ENCODE measurements around the gene CAB39L. TPM values are rescaled to one million over a fixed set of nuclear protein-coding genes. Genes with fewer than 3 reads are reported as not detected.
"Not testable (repeated sequence)": the region's sequence is repeated elsewhere in the genome, so short reads cannot be mapped to it uniquely, and the experiment has no call there.

CAB39L gene
- total RNA-seq, 1 donor from 2014 or later: 19.3 TPM

DNA sequence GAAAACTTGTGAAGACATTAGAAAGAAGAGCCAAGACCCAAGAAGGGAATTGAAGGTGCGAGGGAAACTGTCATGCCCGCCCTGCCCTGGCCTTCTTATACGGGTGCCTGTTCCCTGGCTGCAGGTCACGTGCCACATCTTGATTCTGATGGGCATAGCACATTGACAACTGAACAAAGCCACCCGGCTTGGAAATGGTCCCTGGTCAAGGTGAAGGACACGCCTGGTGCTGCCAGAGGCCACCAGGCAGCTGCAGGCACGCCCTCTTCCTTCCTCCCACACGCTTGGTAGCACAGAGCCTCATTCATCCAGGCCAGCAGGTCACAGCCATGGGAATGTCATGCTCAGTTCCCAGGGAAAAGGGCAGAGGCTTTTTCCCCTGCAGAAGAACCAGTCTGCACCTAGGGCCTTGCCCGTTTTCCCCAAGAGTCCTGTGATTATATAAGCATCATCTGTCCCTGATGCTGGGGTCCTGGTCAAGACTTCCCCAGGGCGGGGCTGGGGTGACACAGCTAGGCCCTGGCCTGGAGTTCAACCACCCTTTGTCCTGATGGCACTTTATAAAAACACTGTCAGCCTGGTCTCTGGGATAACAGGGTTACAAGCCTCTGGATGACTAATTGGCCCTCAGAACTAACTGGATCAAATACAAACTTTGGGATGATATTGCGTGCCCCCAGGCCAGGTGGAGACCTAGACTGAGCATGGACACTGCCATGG is 140.2 kb downstream of the CAB39L start:
- ATAC-seq (ENCODE audit: poor library complexity) (peak; percentile 18), DNase-seq (no peak)
- intact Hi-C loops (cut with DNase I): no loop called here

DNA sequence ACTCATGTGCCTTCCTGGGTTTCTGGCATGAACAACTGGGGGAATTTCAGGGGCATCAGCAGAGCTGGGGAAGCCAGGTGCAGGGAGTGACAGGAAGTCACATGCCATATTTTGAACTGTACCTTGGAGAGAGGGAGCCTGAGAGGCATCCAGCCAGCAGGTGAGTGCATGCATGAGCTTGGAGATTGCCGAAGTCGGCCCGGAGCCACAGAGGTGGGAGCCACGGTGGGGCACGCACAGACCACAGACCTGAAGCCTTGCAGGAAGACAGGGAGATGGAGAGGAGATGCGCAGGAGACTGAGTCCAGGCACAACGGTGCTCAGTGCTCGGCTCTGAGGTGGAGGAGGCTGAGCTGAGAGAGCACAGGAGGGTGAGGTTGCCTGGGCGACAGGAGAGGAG is 141.0 kb downstream of the CAB39L start:
- ATAC-seq (ENCODE audit: poor library complexity) (no peak), DNase-seq (no peak)
- intact Hi-C loops (cut with DNase I): no loop called here

DNA sequence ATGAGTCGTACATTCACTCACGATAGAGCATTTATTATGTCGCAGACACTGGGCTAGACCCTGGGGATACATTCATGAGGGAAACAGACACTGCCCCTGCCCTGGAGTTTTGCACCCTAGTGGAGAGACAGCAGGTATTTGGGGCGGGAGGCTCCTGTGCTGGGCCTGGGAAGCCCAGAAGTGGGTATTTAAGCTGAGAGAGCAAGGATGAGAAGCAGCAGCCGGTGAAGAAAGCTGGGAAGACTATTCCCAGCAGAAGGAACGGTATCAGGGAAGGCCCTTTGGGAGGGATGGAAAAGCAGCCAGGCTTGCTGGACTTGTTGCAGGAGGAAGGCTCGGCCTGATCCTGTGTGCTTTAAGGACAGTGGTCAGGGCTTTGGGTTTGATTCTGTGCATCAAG is 141.6 kb downstream of the CAB39L start:
- ATAC-seq (ENCODE audit: poor library complexity) (no peak), DNase-seq (no peak)
- intact Hi-C loops (cut with DNase I): no loop called here

GRCh38 chr13:49300739-49301589 is 142.9 kb downstream of the CAB39L start:
- intact Hi-C loops (cut with DNase I): loop anchor here (2.0 kb wide), 1 partner anchor 306 kb away; no protein-coding TSS in a partner anchor
- DNase-seq: peak; percentile 60
- ATAC-seq (ENCODE audit: poor library complexity): peak; percentile 77

- intact Hi-C loops (cut with DNase I): loop anchor here (2.0 kb wide), 1 partner anchor 307 kb away; no protein-coding TSS in a partner anchor
- DNase-seq (no peak), ATAC-seq (ENCODE audit: poor library complexity) (no peak)
Measured at GRCh38 chr13:49300276-49300675, 143.6 kb downstream of the CAB39L start.

DNA sequence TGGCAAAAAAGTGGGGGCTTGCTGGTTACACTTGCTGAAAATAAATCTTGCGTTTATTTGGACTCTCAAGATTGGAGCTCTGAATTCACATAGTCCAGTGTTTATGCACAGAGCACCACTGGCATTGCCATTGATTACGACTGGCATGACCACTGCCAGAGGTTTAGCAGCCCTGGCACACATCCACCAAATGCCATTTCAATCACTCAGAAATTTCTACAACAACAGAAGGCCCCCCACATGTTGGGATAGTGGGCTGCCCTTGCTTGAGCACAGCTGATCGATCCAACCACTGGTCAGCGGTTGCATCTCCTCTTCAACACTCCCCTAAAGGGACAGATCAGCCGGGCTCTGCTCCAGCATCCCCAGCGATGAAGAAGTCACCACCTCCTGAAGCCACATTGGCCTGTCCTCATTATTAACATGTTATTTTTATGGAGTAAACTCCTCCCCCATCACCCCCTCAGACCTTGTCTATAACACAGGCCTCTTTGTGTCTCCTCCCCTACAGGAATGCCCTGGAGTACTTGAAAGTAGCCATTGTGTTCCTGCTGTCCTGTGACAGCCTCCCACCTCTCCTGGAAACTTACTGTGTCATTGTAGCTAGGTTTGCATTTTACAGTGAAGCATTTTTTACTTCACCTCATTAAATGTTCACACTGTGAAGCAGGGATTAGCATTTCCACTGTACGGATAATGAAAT is 144.8 kb downstream of the CAB39L start:
- intact Hi-C loops (cut with DNase I): no loop called here
- DNase-seq (no peak), ATAC-seq (ENCODE audit: poor library complexity) (no peak)

GRCh38 chr13:49298416-49298815 is 145.4 kb downstream of the CAB39L start:
- DNase-seq (no peak), ATAC-seq (ENCODE audit: poor library complexity) (no peak)
- intact Hi-C loops (cut with DNase I): no loop called here

DNA sequence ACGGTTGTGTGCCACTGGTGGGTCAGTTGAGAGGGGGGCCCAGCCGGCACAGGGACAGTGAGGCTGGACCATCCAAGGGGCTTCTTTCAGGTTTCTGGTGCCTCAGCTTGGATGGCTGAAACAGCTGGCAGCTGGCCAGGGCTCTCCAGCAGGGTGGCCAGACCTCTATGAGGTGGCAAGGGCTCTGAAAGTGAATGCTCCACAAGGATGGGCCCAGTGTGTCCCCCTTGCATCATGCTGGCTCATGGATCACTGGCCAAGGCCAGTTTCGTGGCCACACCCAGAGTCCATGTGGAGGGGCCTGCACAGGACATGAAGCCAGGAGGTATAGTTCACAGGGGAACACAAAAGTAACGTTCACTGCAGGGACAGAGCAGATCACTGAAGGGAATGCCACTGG is 146.5 kb downstream of the CAB39L start:
- intact Hi-C loops (cut with DNase I): no loop called here
- peak; percentile 41 for DNase-seq
- no peak for ATAC-seq (ENCODE audit: poor library complexity)

- ATAC-seq (ENCODE audit: poor library complexity) (no peak), DNase-seq (no peak)
- intact Hi-C loops (cut with DNase I): no loop called here
Measured at GRCh38 chr13:49296659-49297058, 147.2 kb downstream of the CAB39L start.

GRCh38 chr13:49295244-49295643 is 148.6 kb downstream of the CAB39L start:
- no peak for DNase-seq
- no peak for ATAC-seq (ENCODE audit: poor library complexity)

GRCh38 chr13:49294723-49295122 is 149.1 kb downstream of the CAB39L start:
- intact Hi-C loops (cut with DNase I); ATAC-seq (ENCODE audit: poor library complexity); DNase-seq: not testable (repeated sequence)

More at GRCh38 chr13:49295244-49295643, 148.6 kb downstream of the CAB39L start:
- intact Hi-C loops (cut with DNase I): no loop called here

DNA sequence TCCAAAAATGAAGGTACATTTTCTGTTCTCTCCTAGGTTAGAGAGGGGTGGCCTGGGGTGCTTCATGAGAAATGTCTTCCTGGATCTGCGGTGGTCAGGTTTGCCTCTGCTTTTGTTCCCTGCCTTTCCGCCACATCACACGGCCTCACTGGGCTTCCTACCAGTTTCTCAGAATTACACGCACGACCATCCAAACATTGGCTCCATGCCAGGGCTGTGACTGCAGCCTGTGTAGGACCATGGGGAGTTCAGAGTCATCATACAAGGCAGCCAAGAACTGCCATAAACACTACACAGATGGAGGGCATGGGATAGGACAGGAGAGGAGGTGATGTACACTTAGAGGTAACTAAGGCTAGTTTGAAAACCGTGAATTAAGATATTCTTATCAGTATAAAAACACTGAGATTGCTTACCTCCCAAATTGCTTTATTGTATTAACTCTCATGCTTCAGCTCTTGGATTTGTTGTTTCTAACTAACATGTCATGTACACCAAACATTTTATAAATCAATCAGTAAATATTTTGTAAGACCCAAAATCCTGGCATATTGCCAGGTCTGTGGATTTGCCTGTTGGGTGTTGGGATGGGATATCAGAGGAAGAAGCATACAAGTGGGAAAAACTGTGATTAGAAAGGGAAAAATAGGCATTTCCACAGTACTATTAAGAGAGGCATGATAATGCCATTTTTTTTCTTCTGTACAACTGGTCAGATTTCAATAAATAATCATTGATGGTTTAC is 150.9 kb downstream of the CAB39L start:
- intact Hi-C loops (cut with DNase I): no loop called here
- peak; percentile 70 for ATAC-seq (ENCODE audit: poor library complexity)
- peak; percentile 61 for DNase-seq

- intact Hi-C loops (cut with DNase I): no loop called here
- ATAC-seq (ENCODE audit: poor library complexity): no peak
- no peak for DNase-seq
Measured at GRCh38 chr13:49288458-49288857, 155.4 kb downstream of the CAB39L start.

DNA sequence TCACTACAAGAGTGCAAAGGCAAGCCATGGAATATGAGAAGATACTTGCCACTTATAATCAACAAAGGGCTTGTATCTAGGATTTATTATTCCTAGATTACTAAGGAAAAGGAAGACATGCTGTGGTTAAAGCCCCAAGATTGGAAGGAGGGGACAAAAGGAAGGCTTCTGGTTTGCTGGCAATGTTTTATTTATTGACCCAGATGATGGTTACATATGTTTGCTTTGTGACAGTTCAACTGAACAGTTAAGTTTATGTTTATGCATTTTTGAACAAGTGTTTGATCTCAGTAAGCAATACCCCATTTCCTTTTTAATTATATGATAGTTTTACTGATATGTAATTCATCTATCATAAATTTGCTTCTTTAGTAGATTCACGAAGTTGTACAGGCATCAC is 155.9 kb downstream of the CAB39L start:
- DNase-seq: no peak
- ATAC-seq (ENCODE audit: poor library complexity): no peak
- intact Hi-C loops (cut with DNase I): no loop called here

- ATAC-seq (ENCODE audit: poor library complexity) (no peak), DNase-seq (no peak)
- intact Hi-C loops (cut with DNase I): no loop called here
Measured at GRCh38 chr13:49279885-49280284, 164.0 kb downstream of the CAB39L start.

- ATAC-seq (ENCODE audit: poor library complexity) (no peak), DNase-seq (no peak)
- intact Hi-C loops (cut with DNase I): no loop called here
Measured at GRCh38 chr13:49279112-49279511, 164.8 kb downstream of the CAB39L start.

GRCh38 chr13:49278211-49278610 is 165.7 kb downstream of the CAB39L start:
- ATAC-seq (ENCODE audit: poor library complexity): no peak
- intact Hi-C loops (cut with DNase I): no loop called here
- no peak for DNase-seq

- intact Hi-C loops (cut with DNase I): no loop called here
- DNase-seq (no peak), ATAC-seq (ENCODE audit: poor library complexity) (no peak)
Measured at GRCh38 chr13:49272296-49272695, 171.6 kb downstream of the CAB39L start.

DNA sequence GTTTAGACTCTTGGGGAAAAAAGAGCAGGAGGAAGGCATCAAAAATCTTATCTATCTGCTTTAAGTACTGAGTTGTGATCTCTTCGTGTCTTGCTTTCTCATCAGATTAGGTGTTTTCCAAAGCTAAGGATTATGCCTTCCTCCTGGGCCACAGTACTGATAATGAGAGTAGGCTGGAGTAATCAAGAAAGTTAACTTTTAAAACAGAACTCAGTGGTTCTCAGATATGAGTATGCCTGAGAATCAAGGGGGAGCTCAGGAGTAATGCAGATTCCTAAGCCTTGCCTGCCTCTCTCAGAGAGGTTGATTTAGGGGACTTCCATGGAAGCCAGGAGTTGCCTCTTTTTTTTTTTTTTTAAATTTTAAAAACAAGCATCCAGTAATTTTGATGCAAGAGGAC is 172.6 kb downstream of the CAB39L start:
- DNase-seq: no peak
- intact Hi-C loops (cut with DNase I): no loop called here
- no peak for ATAC-seq (ENCODE audit: poor library complexity)
